HG02840 (cell line): ENCODE data around the gene SLC38A4.
"Not testable (repeated sequence)": the region's sequence is repeated elsewhere in the genome, so short reads cannot be mapped to it uniquely, and the experiment has no call there.

Source experiments
- ATAC-seq: cut with Tn5 transposase; IDR thresholded peaks from one replicate; pipeline ENCODE4 v1.9.1; 2021; ENCODE audit warnings: mild to moderate bottlenecking, moderate library complexity, moderate number of reproducible peaks; ENCODE audit not compliant: unreplicated experiment, low FRiP score

Gene SLC38A4

GRCh38 chr12:46825591-46826414 lies at the start of gene SLC38A4:
TSS of gene SLC38A4 (minus strand) at chr12:46825997. CDS start at chr12:46793071, 32,926 bp downstream.
- no peak for ATAC-seq

- ATAC-seq, result no peak
Measured at GRCh38 chr12:46875095-46875494, 49.3 kb upstream of the SLC38A4 start.

- ATAC-seq, result no peak
Measured at GRCh38 chr12:46874642-46875041, 48.8 kb upstream of the SLC38A4 start.

- ATAC-seq, result no peak
Measured at GRCh38 chr12:46872135-46872534, 46.3 kb upstream of the SLC38A4 start.

- no peak for ATAC-seq
Measured at GRCh38 chr12:46865311-46865710, 39.5 kb upstream of the SLC38A4 start.

- no peak for ATAC-seq
Measured at GRCh38 chr12:46858368-46858767, 32.6 kb upstream of the SLC38A4 start.

GRCh38 chr12:46857486-46857885 lies 31.7 kb upstream of the SLC38A4 start:
- ATAC-seq, result no peak

- no peak for ATAC-seq
Measured at GRCh38 chr12:46855760-46856159, 30.0 kb upstream of the SLC38A4 start.

- ATAC-seq, result not testable (repeated sequence)
Measured at GRCh38 chr12:46854188-46854587, 28.4 kb upstream of the SLC38A4 start.

- not testable (repeated sequence) for ATAC-seq
Measured at GRCh38 chr12:46848792-46849191, 23.0 kb upstream of the SLC38A4 start.

GRCh38 chr12:46847001-46847400 lies 21.2 kb upstream of the SLC38A4 start:
- ATAC-seq, result no peak

- ATAC-seq, result no peak
Measured at GRCh38 chr12:46843811-46844210, 18.0 kb upstream of the SLC38A4 start.

GRCh38 chr12:46841891-46842290 lies 16.1 kb upstream of the SLC38A4 start:
- ATAC-seq, result no peak

GRCh38 chr12:46839964-46840363 lies 14.2 kb upstream of the SLC38A4 start:
- ATAC-seq, result no peak

- ATAC-seq, result no peak
Measured at GRCh38 chr12:46839232-46839631, 13.4 kb upstream of the SLC38A4 start.

GRCh38 chr12:46835785-46836184 lies 10.0 kb upstream of the SLC38A4 start:
- no peak for ATAC-seq

- no peak for ATAC-seq
Measured at GRCh38 chr12:46832130-46832704, 6.4 kb upstream of the SLC38A4 start.

GRCh38 chr12:46831335-46832129 lies 5.7 kb upstream of the SLC38A4 start:
- ATAC-seq, result no peak

- no peak for ATAC-seq
Measured at GRCh38 chr12:46830731-46831334, 5.0 kb upstream of the SLC38A4 start.

GRCh38 chr12:46824709-46825108 lies 1.1 kb downstream of the SLC38A4 start:
- no peak for ATAC-seq

GRCh38 chr12:46818642-46819041 lies 7.2 kb downstream of the SLC38A4 start:
- ATAC-seq, result no peak
